ENCODE results near the gene JMJD1C.

The JMJD1C gene

DNA sequence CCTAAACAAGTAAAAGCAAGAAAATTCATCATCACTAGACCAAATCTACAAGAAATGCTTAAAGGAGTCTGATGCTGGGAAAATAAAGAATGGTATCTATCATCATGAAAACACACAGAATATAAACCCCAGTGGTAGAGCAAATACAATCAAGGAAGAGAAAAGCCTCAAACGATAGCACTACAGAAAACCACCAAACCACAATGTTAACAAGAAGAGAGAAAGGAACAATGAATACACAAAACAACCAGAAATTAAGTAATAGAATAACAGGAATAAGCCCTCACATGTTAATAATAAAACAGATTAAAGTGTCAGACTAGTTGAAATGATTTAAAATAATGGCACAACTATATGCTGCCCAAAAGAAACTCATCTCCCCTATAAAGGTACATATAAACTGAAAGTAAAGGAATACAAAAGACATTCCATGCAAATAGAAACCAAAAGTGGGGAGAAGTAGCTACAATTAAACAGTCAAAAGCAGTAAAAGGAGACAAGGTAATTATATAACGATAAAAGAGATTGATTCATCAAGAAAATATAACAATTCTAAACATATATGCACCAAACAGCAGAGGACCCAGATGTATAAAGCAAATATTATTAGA is 77.3 kb downstream of the JMJD1C start:
- TF ChIP-seq, protein P1, sequence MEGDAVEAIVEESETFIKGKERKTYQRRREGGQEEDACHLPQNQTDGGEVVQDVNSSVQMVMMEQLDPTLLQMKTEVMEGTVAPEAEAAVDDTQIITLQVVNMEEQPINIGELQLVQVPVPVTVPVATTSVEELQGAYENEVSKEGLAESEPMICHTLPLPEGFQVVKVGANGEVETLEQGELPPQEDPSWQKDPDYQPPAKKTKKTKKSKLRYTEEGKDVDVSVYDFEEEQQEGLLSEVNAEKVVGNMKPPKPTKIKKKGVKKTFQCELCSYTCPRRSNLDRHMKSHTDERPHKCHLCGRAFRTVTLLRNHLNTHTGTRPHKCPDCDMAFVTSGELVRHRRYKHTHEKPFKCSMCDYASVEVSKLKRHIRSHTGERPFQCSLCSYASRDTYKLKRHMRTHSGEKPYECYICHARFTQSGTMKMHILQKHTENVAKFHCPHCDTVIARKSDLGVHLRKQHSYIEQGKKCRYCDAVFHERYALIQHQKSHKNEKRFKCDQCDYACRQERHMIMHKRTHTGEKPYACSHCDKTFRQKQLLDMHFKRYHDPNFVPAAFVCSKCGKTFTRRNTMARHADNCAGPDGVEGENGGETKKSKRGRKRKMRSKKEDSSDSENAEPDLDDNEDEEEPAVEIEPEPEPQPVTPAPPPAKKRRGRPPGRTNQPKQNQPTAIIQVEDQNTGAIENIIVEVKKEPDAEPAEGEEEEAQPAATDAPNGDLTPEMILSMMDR (IDR thresholded peaks at IDR 0.05; ENCODE audit: low read depth, low read length, poor library complexity, severe bottlenecking): no peak
- TF ChIP-seq EZH2phosphoT487 (IDR thresholded peaks at IDR 0.05; ENCODE audit: borderline replicate concordance, low read length): no peak
- no peaks in the 10 kb centered on the region for H3K27me3 ChIP-seq (ENCODE audit: control insufficient read depth, low read length)
- no peak overlapping the region for H3K4me2 ChIP-seq (ENCODE audit: low read length)
- H3K9me2 ChIP-seq (replicated peaks; ENCODE audit: control insufficient read depth, low read length): no peaks in the 10 kb centered on the region
- no peaks in the 10 kb centered on the region for H4K20me1 ChIP-seq (ENCODE audit: control insufficient read depth, insufficient read depth, low read depth, low read length)
- H3K4me1 ChIP-seq (ENCODE audit: control insufficient read depth, low read length): peaks cover 5% of the 10 kb centered on the region
- H3F3A ChIP-seq (ENCODE audit: control insufficient read depth, insufficient read depth): no peaks in the 10 kb centered on the region
- no peaks in the 10 kb centered on the region for H3K36me3 ChIP-seq (ENCODE audit: control insufficient read depth, low read length)
- H3K79me2 ChIP-seq (ENCODE audit: control insufficient read depth, low read length): peaks cover 70% of the 10 kb centered on the region
- H3K4me3 ChIP-seq (ENCODE audit: low read length): no peak overlapping the region
- peaks cover 7% of the 10 kb centered on the region; the same call in 1 of the 2 replicates for H3K9me3 ChIP-seq (ENCODE audit: control insufficient read depth, insufficient read depth, low read length)
- H3K27ac ChIP-seq (ENCODE audit: low read depth, low read length): no peak overlapping the region

- Histone ChIP-seq H3K27ac (ENCODE audit: low read depth, low read length) (no peak overlapping the region), H4K20me1 (ENCODE audit: control insufficient read depth, insufficient read depth, low read depth, low read length) (no peaks in the 10 kb centered on the region), H3K4me3 (ENCODE audit: low read length) (no peak overlapping the region), H3F3A (ENCODE audit: control insufficient read depth, insufficient read depth) (no peaks in the 10 kb centered on the region), H3K36me3 (ENCODE audit: control insufficient read depth, low read length) (no peaks in the 10 kb centered on the region), H3K9me2 (replicated peaks; ENCODE audit: control insufficient read depth, low read length) (no peaks in the 10 kb centered on the region), H3K9me3 (ENCODE audit: control insufficient read depth, insufficient read depth, low read length) (no peaks in the 10 kb centered on the region), H3K79me2 (ENCODE audit: control insufficient read depth, low read length) (peaks cover 47% of the 10 kb centered on the region), H3K27me3 (ENCODE audit: control insufficient read depth, low read length) (no peaks in the 10 kb centered on the region), H3K4me2 (ENCODE audit: low read length) (no peak overlapping the region), H3K4me1 (ENCODE audit: control insufficient read depth, low read length) (peaks cover 9% of the 10 kb centered on the region)
- TF ChIP-seq, protein P1 (IDR thresholded peaks at IDR 0.05; ENCODE audit: low read depth, low read length, poor library complexity, severe bottlenecking): no peak
Measured at GRCh38 chr10:63385254-63385653, 80.5 kb downstream of the JMJD1C start.

- Histone ChIP-seq H3K4me1 (ENCODE audit: control insufficient read depth, low read length) (peaks cover 9% of the 10 kb centered on the region), H4K20me1 (ENCODE audit: control insufficient read depth, insufficient read depth, low read depth, low read length) (no peaks in the 10 kb centered on the region), H3K27me3 (ENCODE audit: control insufficient read depth, low read length) (no peaks in the 10 kb centered on the region), H3K27ac (ENCODE audit: low read depth, low read length) (no peak overlapping the region), H3K9me2 (replicated peaks; ENCODE audit: control insufficient read depth, low read length) (no peaks in the 10 kb centered on the region), H3F3A (ENCODE audit: control insufficient read depth, insufficient read depth) (no peaks in the 10 kb centered on the region), H3K4me3 (ENCODE audit: low read length) (no peak overlapping the region), H3K79me2 (ENCODE audit: control insufficient read depth, low read length) (peaks cover 41% of the 10 kb centered on the region), H3K4me2 (ENCODE audit: low read length) (no peak overlapping the region), H3K9me3 (ENCODE audit: control insufficient read depth, insufficient read depth, low read length) (no peaks in the 10 kb centered on the region), H3K36me3 (ENCODE audit: control insufficient read depth, low read length) (no peaks in the 10 kb centered on the region)
- TF ChIP-seq, protein P1 (IDR thresholded peaks at IDR 0.05; ENCODE audit: low read depth, low read length, poor library complexity, severe bottlenecking): no peak
- TF ChIP-seq EZH2phosphoT487 (IDR thresholded peaks at IDR 0.05; ENCODE audit: borderline replicate concordance, low read length): no peak
Measured at GRCh38 chr10:63384675-63385074, 81.1 kb downstream of the JMJD1C start.
